KMS-11 (cell line): ENCODE data around the gene MAGI3.
"Not testable (repeated sequence)": the region's sequence is repeated elsewhere in the genome, so short reads cannot be mapped to it uniquely, and the experiment has no call there.

Source experiments
- H2AFZ ChIP-seq: fragments of 200-600 bp; sonication (generic); 2 replicates; pipeline ENCODE4 v1.6.1; 2016; ENCODE audit warnings: antibody characterized with exemption, mixed run types, low read depth
- H3K27ac ChIP-seq: fragments of 200-600 bp; sonication (generic); 2 replicates; pipeline ENCODE4 v1.6.1; 2016; ENCODE audit warnings: mild to moderate bottlenecking, mixed run types
- H3K27me3 ChIP-seq: fragments of 200-600 bp; sonication (generic); 2 replicates; pipeline ENCODE4 v1.6.1; 2017; ENCODE audit warnings: mild to moderate bottlenecking, low read depth, mixed run types, moderate library complexity; ENCODE audit not compliant: insufficient read depth
- H3K36me3 ChIP-seq: fragments of 200-600 bp; sonication (generic); 2 replicates; pipeline ENCODE4 v1.6.1; 2017; ENCODE audit warnings: mild to moderate bottlenecking, mixed run types; ENCODE audit not compliant: insufficient read depth
- H3K4me1 ChIP-seq: fragments of 200-600 bp; sonication (generic); 2 replicates; pipeline ENCODE4 v1.6.1; 2016; ENCODE audit warnings: mild to moderate bottlenecking, low read depth, mixed run types; ENCODE audit not compliant: poor library complexity, severe bottlenecking
- H3K4me2 ChIP-seq: fragments of 200-600 bp; sonication (generic); 2 replicates; pipeline ENCODE4 v1.7.0; 2016; ENCODE audit warnings: mild to moderate bottlenecking, mixed run types
- H3K4me3 ChIP-seq: fragments of 200-600 bp; sonication (generic); IDR thresholded peaks from 2 replicates; pipeline ENCODE4 v1.6.1; 2017; ENCODE audit warnings: low read depth, low read length, mixed read lengths; ENCODE audit not compliant: insufficient read depth
- H3K79me2 ChIP-seq: fragments of 200-600 bp; sonication (generic); 2 replicates; pipeline ENCODE4 v1.6.1; 2016; ENCODE audit warnings: low read depth, mixed run types; ENCODE audit not compliant: insufficient read depth
- H3K9ac ChIP-seq: fragments of 200-600 bp; sonication (generic); 2 replicates; pipeline ENCODE4 v1.6.1; 2016; ENCODE audit warnings: mild to moderate bottlenecking, mixed run types
- H4K20me1 ChIP-seq: fragments of 200-600 bp; sonication (generic); 2 replicates; pipeline ENCODE4 v1.6.1; 2016; ENCODE audit warnings: mild to moderate bottlenecking, mixed run types; ENCODE audit not compliant: insufficient read depth
- CTCF ChIP-seq: fragments of 200-600 bp; sonication (generic); conservative IDR thresholded peaks from 2 replicates; pipeline ENCODE4 v1.6.1; 2017; ENCODE audit warnings: low read depth, mild to moderate bottlenecking, antibody characterized with exemption, low read length, moderate library complexity, mixed read lengths

MAGI3 gene

GRCh38 chr1:113401067-113401466 is 10.8 kb downstream of the MAGI3 start:
- H3K4me1 ChIP-seq: no peaks in the 10 kb centered on the region
- no peak overlapping the region for H3K4me3 ChIP-seq
- TF ChIP-seq CTCF: no peak
- no peaks in the 10 kb centered on the region for H3K79me2 ChIP-seq
- H4K20me1 ChIP-seq: no peaks in the 10 kb centered on the region
- no peak overlapping the region for H3K27ac ChIP-seq
- H3K27me3 ChIP-seq: no peaks in the 10 kb centered on the region
- H2AFZ ChIP-seq: no peak overlapping the region
- H3K4me2 ChIP-seq: no peak overlapping the region
- H3K9ac ChIP-seq: no peak overlapping the region
- H3K36me3 ChIP-seq: no peaks in the 10 kb centered on the region

DNA sequence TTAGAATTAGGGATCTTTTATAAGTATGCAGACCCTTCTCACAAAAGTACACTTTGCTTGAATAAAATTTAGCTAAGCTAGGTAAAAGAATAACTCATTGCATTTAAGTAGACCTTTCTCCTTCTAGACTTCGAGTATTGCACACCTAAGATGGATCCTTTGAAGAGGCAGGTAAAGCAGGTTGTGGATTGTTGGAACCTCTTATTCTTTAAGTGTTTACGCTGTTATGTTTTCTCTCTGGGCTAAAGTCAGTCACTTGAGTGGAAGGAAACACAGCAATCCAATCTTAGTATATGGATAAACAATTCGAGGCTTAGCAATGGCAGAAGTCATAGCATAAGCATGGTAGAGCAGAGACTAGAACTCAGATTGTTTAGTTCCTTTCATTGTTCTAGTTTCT is 11.4 kb downstream of the MAGI3 start:
- no peaks in the 10 kb centered on the region for H3K27me3 ChIP-seq
- H3K27ac ChIP-seq: no peak overlapping the region
- no peak for TF ChIP-seq CTCF
- H3K36me3 ChIP-seq: no peaks in the 10 kb centered on the region
- no peaks in the 10 kb centered on the region for H3K79me2 ChIP-seq
- no peak overlapping the region for H2AFZ ChIP-seq
- H3K4me2 ChIP-seq: no peak overlapping the region
- no peaks in the 10 kb centered on the region for H4K20me1 ChIP-seq
- H3K4me3 ChIP-seq: no peak overlapping the region
- no peaks in the 10 kb centered on the region for H3K4me1 ChIP-seq
- H3K9ac ChIP-seq: no peak overlapping the region

- no peak for TF ChIP-seq CTCF
- Histone ChIP-seq H4K20me1 (no peaks in the 10 kb centered on the region), H3K27ac (no peak overlapping the region), H3K4me2 (no peak overlapping the region), H3K36me3 (no peaks in the 10 kb centered on the region), H3K27me3 (no peaks in the 10 kb centered on the region), H3K9ac (no peak overlapping the region), H3K79me2 (no peaks in the 10 kb centered on the region), H2AFZ (no peak overlapping the region), H3K4me3 (no peak overlapping the region), H3K4me1 (no peaks in the 10 kb centered on the region)
Measured at GRCh38 chr1:113403065-113403464, 12.8 kb downstream of the MAGI3 start.

- Histone ChIP-seq H3K9ac (no peak overlapping the region), H3K27ac (no peak overlapping the region), H3K36me3 (no peaks in the 10 kb centered on the region), H3K4me2 (no peak overlapping the region), H3K27me3 (no peaks in the 10 kb centered on the region), H3K79me2 (no peaks in the 10 kb centered on the region), H4K20me1 (no peaks in the 10 kb centered on the region), H2AFZ (no peak overlapping the region), H3K4me3 (no peak overlapping the region), H3K4me1 (no peaks in the 10 kb centered on the region)
- TF ChIP-seq CTCF: no peak
Measured at GRCh38 chr1:113405573-113405972, 15.3 kb downstream of the MAGI3 start.

GRCh38 chr1:113406149-113406548 is 15.8 kb downstream of the MAGI3 start:
- not testable (repeated sequence) for H3K4me3 ChIP-seq, H3K9ac ChIP-seq, H3K27ac ChIP-seq, H3K4me2 ChIP-seq, H3K79me2 ChIP-seq, H3K4me1 ChIP-seq, H4K20me1 ChIP-seq, H3K27me3 ChIP-seq, H2AFZ ChIP-seq, H3K36me3 ChIP-seq
